ENCODE measurements around the gene E2F6. TPM values are rescaled to one million over a fixed set of nuclear protein-coding genes. Genes with fewer than 3 reads are reported as not detected.

The E2F6 gene
- total and polyA plus RNA-seq, 2 of the 4 experiments (the other 2 are of a cell fraction): 8.2 to 10.9 TPM

GRCh38 chr2:11503354-11503927, 37.5 kb upstream of the E2F6 start (continued):
- TF ChIP-seq MAZ (IDR thresholded peaks at IDR 0.05; ENCODE audit: borderline replicate concordance, low read depth, low read length) (no peak), USF2 (IDR thresholded peaks at IDR 0.05; ENCODE audit: low read depth, low read length) (no peak), CEBPB (IDR thresholded peaks at IDR 0.05; ENCODE audit: low read depth, low read length) (no peak), POLR2A (IDR thresholded peaks at IDR 0.05; ENCODE audit: low read depth, low read length) (no peak)

GRCh38 chr2:11502740-11503292, 36.9 kb upstream of the E2F6 start:
- H2BK120ac ChIP-seq (ENCODE audit: low read depth, low read length): no peak overlapping the region
- no peak overlapping the region for H3K18ac ChIP-seq (ENCODE audit: low read depth, low read length)
- intact Hi-C loops (cut with micrococcal nuclease): loop anchor here (10.0 kb wide), 1 partner anchor 1072 kb away; no protein-coding TSS in a partner anchor
- ChIA-PET POLR2A (ENCODE audit: unreplicated experiment) (no interaction called here), CTCF (no interaction called here)
- H2AK5ac ChIP-seq (ENCODE audit: low read depth, low read length): no peak overlapping the region
- no peak for ATAC-seq (ENCODE audit: low read depth)
- H2AK9ac ChIP-seq (replicated peaks; ENCODE audit: low read depth, low read length, poor library complexity): peak overlapping the region; percentile 61
- no peaks in the 10 kb centered on the region for H4K20me1 ChIP-seq (ENCODE audit: insufficient read depth, low read length)
- dilution Hi-C loops (cut with HindIII; ENCODE audit: low sequenced_read_pairs, unreplicated experiment): no loop called here
- H3K4me3 ChIP-seq (ENCODE audit: insufficient read depth, low read depth, low read length): no peak overlapping the region
- no TSS peak for BruUV-seq (replicated peaks)
- H3K4me2 ChIP-seq (ENCODE audit: low read depth, low read length): no peak overlapping the region
- H4K8ac ChIP-seq (ENCODE audit: low read depth in 2 of 2, low read length in 2 of 2): no peak overlapping the region
- H2BK15ac ChIP-seq (ENCODE audit: low read depth, low read length): no peak overlapping the region
- no peaks in the 10 kb centered on the region; the same call in 1 of the 2 replicates for H3K9me1 ChIP-seq (ENCODE audit: insufficient read depth, low read length)
- no peak overlapping the region for H4K5ac ChIP-seq (ENCODE audit: low read depth, low read length)
- no peak overlapping the region for H3K56ac ChIP-seq (ENCODE audit: extremely low read depth, insufficient read depth, low read length)
- 50% methylated on average over 2 of the region's 4 CpGs; no CpG with 5 or more reads in 1 of the 2 experiments for WGBS, 2 experiments (ENCODE audit: extremely low coverage in 2 of 2, insufficient read length in 1 of 2)
- H3K4me1 ChIP-seq (ENCODE audit: control insufficient read depth, insufficient read depth, low read length): peaks cover 2% of the 10 kb centered on the region; the same call in 1 of the 2 replicates
- H3K9ac ChIP-seq (ENCODE audit: low read depth, low read length): no peak overlapping the region
- H3K27me3 ChIP-seq (ENCODE audit: control insufficient read depth, insufficient read depth, low read length): peaks cover 22% of the 10 kb centered on the region
- H3K23ac ChIP-seq (ENCODE audit: low read depth, low read length): no peak overlapping the region
- no peak overlapping the region for H3K14ac ChIP-seq (replicated peaks; ENCODE audit: low read depth, low read length)
- in situ Hi-C loops (cut with MboI; ENCODE audit: low sequenced_read_pairs): no loop called here
- peak; percentile 13 for DNase-seq
- peaks cover 2% of the 10 kb centered on the region; the same call in 1 of the 2 replicates for H3K9me3 ChIP-seq (ENCODE audit: control insufficient read depth, insufficient read depth, low read length)
- H3K27ac ChIP-seq (ENCODE audit: insufficient read depth, low read length): no peak overlapping the region
- no peak overlapping the region for H2BK5ac ChIP-seq (ENCODE audit: low read depth, low read length, poor library complexity, severe bottlenecking)
- no peaks in the 10 kb centered on the region for H3K79me1 ChIP-seq (ENCODE audit: low read depth in 1 of 2, low read length in 2 of 2)
- no peak overlapping the region for H3K4ac ChIP-seq (ENCODE audit: low read depth, low read length)
- H2AFZ ChIP-seq (replicated peaks; ENCODE audit: low read length, poor library complexity): no peak overlapping the region
- H4K91ac ChIP-seq (ENCODE audit: insufficient read depth, low read depth, low read length): no peak overlapping the region
- H3K36me3 ChIP-seq (ENCODE audit: control insufficient read depth, insufficient read depth, low read length): no peaks in the 10 kb centered on the region
- no peak overlapping the region for H2BK20ac ChIP-seq (ENCODE audit: low read depth, low read length)
- no peak for TF ChIP-seq FOS (IDR thresholded peaks at IDR 0.05; ENCODE audit: low read depth, low read length)
- TF ChIP-seq ELK1 (IDR thresholded peaks at IDR 0.05; ENCODE audit: borderline replicate concordance, low read depth, low read length): no peak
- no peak for TF ChIP-seq MXI1 (IDR thresholded peaks at IDR 0.05; ENCODE audit: borderline replicate concordance, low read depth, low read length)
- no peak for TF ChIP-seq POLR2A (IDR thresholded peaks at IDR 0.05; ENCODE audit: low read depth, low read length)
- TF ChIP-seq RCOR1 (IDR thresholded peaks at IDR 0.05; ENCODE audit: insufficient replicate concordance, low read length): no peak
- no peak for TF ChIP-seq BHLHE40 (IDR thresholded peaks at IDR 0.05; ENCODE audit: low read depth, low read length)
- no peak for TF ChIP-seq MAZ (IDR thresholded peaks at IDR 0.05; ENCODE audit: borderline replicate concordance, low read depth, low read length)
- no peak for TF ChIP-seq NFE2L2 (IDR thresholded peaks at IDR 0.05; ENCODE audit: low read depth, low read length)
- TF ChIP-seq RFX5 (IDR thresholded peaks at IDR 0.05; ENCODE audit: low read depth, low read length): no peak
- TF ChIP-seq CEBPB (IDR thresholded peaks at IDR 0.05; ENCODE audit: low read depth, low read length): no peak
- no peak for TF ChIP-seq RAD21 (IDR thresholded peaks at IDR 0.05; ENCODE audit: low read length)
